Measurements from ENCODE around the gene WRNIP1.

- TF ChIP-seq CTCF (conservative IDR thresholded peaks at IDR 0.05 in 1 of 2, IDR thresholded peaks at IDR 0.05 in 1 of 2; ENCODE audit: low read depth in 1 of 2, low read length in 2 of 2) (no peak), EZH2 (IDR thresholded peaks at IDR 0.05; ENCODE audit: low read length, missing control alignments) (no peak)
Measured at GRCh38 chr6:2763345-2763841, 1.8 kb upstream of the WRNIP1 start.

Measured in fibroblast of lung (primary cell).